PC-3 (cell line): Measurements from ENCODE around the gene STK11. TPM values are rescaled to one million over a fixed set of nuclear protein-coding genes. Genes with fewer than 3 reads are reported as not detected.

Experiments
- ATAC-seq: fragments of 200-7000 bp; cut with Tn5 transposase; 2 replicates; pipeline ENCODE4 v1.9.1; 2020; ENCODE audit warnings: mild to moderate bottlenecking, moderate library complexity
- BruUV-seq: library from RNA; stranded (reverse); fragments of 400-500 nt; replicated peaks from 2 replicates; lab custom pipeline; 2021; lab: Mats Ljungman, UMichigan
- CTCF ChIA-PET: fragments of 300-600 bp; sonication (Branson Sonifier 250); formaldehyde crosslinking; loops from one replicate; lab custom pipeline; 2022; ENCODE audit warnings: antibody characterized with exemption; lab: Charles Lee
- POLR2A ChIA-PET: fragments of 300-600 bp; sonication (Branson Sonifier 250); formaldehyde crosslinking; loops from one replicate; lab custom pipeline; 2022; ENCODE audit warnings: antibody characterized with exemption; ENCODE audit not compliant: unreplicated experiment; lab: Charles Lee
- DNase-seq: peaks from one replicate; pipeline ENCODE4 v3.0.0-alpha.2; 2015
- H2AFZ ChIP-seq: fragments of 300-600 bp; sonication (generic); 2 replicates; pipeline ENCODE4 v1.6.0; 2016; ENCODE audit warnings: antibody characterized with exemption, low read length
- H3F3A ChIP-seq: fragments of 300-600 bp; sonication (generic); one replicate; pipeline ENCODE4 v1.6.0; 2017; ENCODE audit warnings: antibody characterized with exemption, low read length, control low read depth, mild to moderate bottlenecking; ENCODE audit not compliant: unreplicated experiment
- H3K27ac ChIP-seq: fragments of 300-600 bp; sonication (generic); 2 replicates; pipeline ENCODE4 v1.5.1; 2016; ENCODE audit warnings: mild to moderate bottlenecking, low read length
- H3K27me3 ChIP-seq: fragments of 300-600 bp; sonication (generic); 2 replicates; pipeline ENCODE4 v1.6.1; 2016; ENCODE audit warnings: low read length, mixed read lengths
- H3K36me3 ChIP-seq: fragments of 300-600 bp; sonication (generic); 2 replicates; pipeline ENCODE4 v1.6.1; 2016; ENCODE audit warnings: low read depth, mixed run types, low read length, mixed read lengths
- H3K4me1 ChIP-seq: fragments of 300-600 bp; sonication (generic); 2 replicates; pipeline ENCODE4 v1.5.1; 2016; ENCODE audit warnings: low read length; ENCODE audit not compliant: insufficient read depth
- H3K4me2 ChIP-seq: fragments of 300-600 bp; sonication (generic); 2 replicates; pipeline ENCODE4 v1.6.0; 2016; ENCODE audit warnings: low read length
- H3K4me3 ChIP-seq: fragments of 300-600 bp; sonication (generic); 2 replicates; pipeline ENCODE4 v1.5.1; 2016; ENCODE audit warnings: mild to moderate bottlenecking, low read length, mixed read lengths
- H3K79me2 ChIP-seq: fragments of 300-600 bp; sonication (generic); 2 replicates; pipeline ENCODE4 v1.6.1; 2017; ENCODE audit warnings: low read length, mixed read lengths
- H3K9ac ChIP-seq: fragments of 300-600 bp; sonication (generic); 2 replicates; pipeline ENCODE4 v1.6.0; 2016; ENCODE audit warnings: mild to moderate bottlenecking, low read length
- H3K9me2 ChIP-seq: fragments of 300-600 bp; sonication (generic); replicated peaks from 2 replicates; pipeline ENCODE4 v1.6.1; 2016; ENCODE audit warnings: mixed run types, low read length, mixed read lengths
- H3K9me3 ChIP-seq: fragments of 300-600 bp; sonication (generic); 2 replicates; pipeline ENCODE4 v1.6.1; 2016; ENCODE audit warnings: low read length, mixed read lengths
- H4K20me1 ChIP-seq: fragments of 300-600 bp; sonication (generic); 2 replicates; pipeline ENCODE4 v1.6.1; 2016; ENCODE audit warnings: low read length, mixed read lengths
- CTCF ChIP-seq: fragments of 300-600 bp; sonication (generic); conservative IDR thresholded peaks from 2 replicates; pipeline ENCODE4 v1.5.1; 2017; ENCODE audit warnings: antibody characterized with exemption, low read depth, mild to moderate bottlenecking, low read length
- EZH2 ChIP-seq: fragments of 300-600 bp; sonication (generic); IDR thresholded peaks from one replicate; pipeline ENCODE4 v1.6.1; 2017; ENCODE audit warnings: antibody characterized with exemption, mild to moderate bottlenecking, low read length; ENCODE audit not compliant: unreplicated experiment
- EZH2phosphoT487 ChIP-seq: fragments of 300-600 bp; sonication (generic); IDR thresholded peaks from 2 replicates; pipeline ENCODE4 v1.6.1; 2018; ENCODE audit warnings: mild to moderate bottlenecking, antibody characterized with exemption, low read length, borderline replicate concordance
- intact Hi-C: fragments of 100-400 bp; cut with micrococcal nuclease; formaldehyde crosslinking; loops from 2 replicates; pipeline ENCODE4 v1.9.0; 2023
- total RNA-seq: library from RNA; depleted of rRNA; stranded (reverse); fragments of >200 nt; gene quantifications from 2 replicates; pipeline ENCODE4 v1.2.3, GENCODE V29; 2014

The STK11 gene
- total RNA-seq, 1 experiment from 2014 or later: 82.4 TPM

- intact Hi-C loops: no loop called here
- ChIA-PET POLR2A (no interaction called here), CTCF (no interaction called here)
- DNase-seq: no peak
- Histone ChIP-seq H3K27me3 (no peaks in the 10 kb centered on the region), H3K4me2 (no peak overlapping the region), H3K9me3 (no peaks in the 10 kb centered on the region), H3K36me3 (no peaks in the 10 kb centered on the region), H4K20me1 (no peaks in the 10 kb centered on the region), H3F3A (no peaks in the 10 kb centered on the region), H3K27ac (peak overlapping the region; percentile 95), H3K4me3 (no peak overlapping the region), H2AFZ (no peak overlapping the region), H3K9ac (no peak overlapping the region), H3K79me2 (0 out of 2 replicates have a peak, but pooled peaks cover 13% of the 10 kb centered on the region), H3K4me1 (peaks cover 44% of the 10 kb centered on the region), H3K9me2 (no peaks in the 10 kb centered on the region)
- TF ChIP-seq EZH2 (no peak), CTCF (no peak), EZH2phosphoT487 (no peak)
- no peak for ATAC-seq
- no TSS peak for BruUV-seq
These were observed 22.9 kb upstream of the STK11 start for GRCh38 chr19:1182727-1183126.

- ChIA-PET CTCF (no interaction called here), POLR2A (no interaction called here)
- Histone ChIP-seq H4K20me1 (no peaks in the 10 kb centered on the region), H3K79me2 (0 out of 2 replicates have a peak, but pooled peaks cover 13% of the 10 kb centered on the region), H3K9ac (peak overlapping the region; percentile 77), H3K27ac (peak overlapping the region; percentile 95), H3K27me3 (no peaks in the 10 kb centered on the region), H3F3A (no peaks in the 10 kb centered on the region), H3K36me3 (no peaks in the 10 kb centered on the region), H3K4me3 (no peak overlapping the region), H3K9me3 (no peaks in the 10 kb centered on the region), H3K9me2 (no peaks in the 10 kb centered on the region), H3K4me1 (peaks cover 40% of the 10 kb centered on the region), H3K4me2 (peak overlapping the region; percentile 50), H2AFZ (0 out of 2 replicates have a peak overlapping the region, but pooled peaks have one; percentile 16)
- intact Hi-C loops: no loop called here
- ATAC-seq (peak; percentile 81), DNase-seq (peak; percentile 92)
- TSS peak; percentile 35 for BruUV-seq
- TF ChIP-seq EZH2phosphoT487: no peak
- TF ChIP-seq CTCF: no peak
- TF ChIP-seq EZH2: no peak
These were observed 21.9 kb upstream of the STK11 start for GRCh38 chr19:1183543-1184172.

GRCh38 chr19:1189419-1189818 is 16.2 kb upstream of the STK11 start:
- Histone ChIP-seq H3F3A (no peaks in the 10 kb centered on the region), H3K79me2 (no peaks in the 10 kb centered on the region), H3K4me1 (peaks cover 7% of the 10 kb centered on the region), H3K4me3 (no peak overlapping the region), H3K9ac (no peak overlapping the region), H3K9me3 (no peaks in the 10 kb centered on the region), H3K27me3 (no peaks in the 10 kb centered on the region), H3K4me2 (no peak overlapping the region), H3K36me3 (no peaks in the 10 kb centered on the region), H4K20me1 (no peaks in the 10 kb centered on the region), H3K27ac (0 out of 2 replicates have a peak overlapping the region, but pooled peaks have one; percentile 12), H3K9me2 (no peaks in the 10 kb centered on the region), H2AFZ (no peak overlapping the region)
- BruUV-seq: no TSS peak
- DNase-seq (peak; percentile 37), ATAC-seq (peak; percentile 73)
- TF ChIP-seq CTCF (no peak), EZH2 (no peak), EZH2phosphoT487 (no peak)
- ChIA-PET CTCF (no interaction called here), POLR2A (no interaction called here)
- intact Hi-C loops: no loop called here
